Upper lobe of left lung (tissue), 6 donors: ENCODE results near the gene PSME3. TPM values are rescaled to one million over a fixed set of nuclear protein-coding genes. Genes with fewer than 3 reads are reported as not detected.
A peak's percentile ranks its signal among the peaks of the same experiment; 100 is the strongest.

Experiments used
- ATAC-seq, 2 donors: fragments of 200-7000 bp; cut with Tn5 transposase; one replicate each; pipeline ENCODE4 v1.9.1; 2022; ENCODE audit warnings: mild to moderate bottlenecking in 2 of 2, moderate library complexity in 2 of 2; ENCODE audit not compliant: low FRiP score in 2 of 2
- DNase-seq, 2 donors: peaks; one replicate each; pipeline ENCODE4 v3.0.0-alpha.2; 2019 to 2020
- H3K27ac ChIP-seq, 4 donors: fragments of 200-600 bp; sonication (generic); one replicate each; pipeline ENCODE4 v1.5.1; 2016 to 2019
- H3K27me3 ChIP-seq, 4 donors: fragments of 200-600 bp; sonication (generic); one replicate each; pipeline ENCODE4 v1.5.1; 2017 to 2019
- H3K36me3 ChIP-seq, 4 donors: fragments of 200-600 bp; sonication (generic); one replicate each; pipeline ENCODE4 v1.5.1; 2016 to 2019
- H3K4me1 ChIP-seq, 4 donors: fragments of 200-600 bp; sonication (generic); one replicate each; pipeline ENCODE4 v1.5.1; 2018 to 2019
- H3K4me3 ChIP-seq, 4 donors: fragments of 200-600 bp; sonication (generic); one replicate each; pipeline ENCODE4 v1.5.1; 2017 to 2019; ENCODE audit warnings: mild to moderate bottlenecking in 2 of 4, moderate library complexity in 1 of 4
- H3K9me3 ChIP-seq, 4 donors: fragments of 200-600 bp; sonication (generic); one replicate each; pipeline ENCODE4 v1.5.1; 2018 to 2019
- EP300 ChIP-seq, 4 donors: sonication (generic); formaldehyde crosslinking; IDR thresholded peaks; one replicate each; pipeline ENCODE4 v1.5.1; 2017; ENCODE audit warnings: antibody characterized with exemption in 4 of 4, control low read depth in 2 of 4
- POLR2A ChIP-seq, 4 donors: fragments of 450-650 bp; IDR thresholded peaks; one replicate each; pipeline ENCODE4 v1.5.1; 2016 to 2017; ENCODE audit warnings: antibody characterized with exemption in 4 of 4, mild to moderate bottlenecking in 2 of 4
- POLR2AphosphoS5 ChIP-seq, 2 donors: sonication (generic); formaldehyde crosslinking; IDR thresholded peaks; one replicate each; pipeline ENCODE4 v1.5.1; 2017; ENCODE audit warnings: antibody characterized with exemption in 2 of 2
- WGBS, 2 donors: methylation state at CpG; one replicate each; pipeline ENCODE4 v1.1.5; 2017 to 2018; 5-methylcytosine and 5-hydroxymethylcytosine counted together
- total RNA-seq, 6 donors: library from RNA; depleted of rRNA in 4 of 6; stranded (reverse); fragments of >200 nt in 4 of 6; gene quantifications; one replicate each; pipeline versions ENCODE4 v1.1.0 to v1.2.1, GENCODE V29; 2016 to 2021
- TF ChIP-seq, protein P1 (sequence below), 6 experiments: fragments of 450-650 bp in 4 of 6; fragments of 200-600 bp in 2 of 6; sonication (generic) in 2 of 6; IDR thresholded peaks; one replicate each; pipeline ENCODE4 v1.5.1; 2016 to 2019; ENCODE audit warnings: antibody characterized with exemption in 6 of 6
- donor health status: DM: no; HTN: no; CAD: no; lungs with moderate emphysema.
- donor health status: DM: no; HTN: yes; CAD: no; lungs with severe emphysema.

Gene PSME3
- total RNA-seq, 6 donors from 2014 or later = 67.5 to 102 (median 75.8) TPM

DNA sequence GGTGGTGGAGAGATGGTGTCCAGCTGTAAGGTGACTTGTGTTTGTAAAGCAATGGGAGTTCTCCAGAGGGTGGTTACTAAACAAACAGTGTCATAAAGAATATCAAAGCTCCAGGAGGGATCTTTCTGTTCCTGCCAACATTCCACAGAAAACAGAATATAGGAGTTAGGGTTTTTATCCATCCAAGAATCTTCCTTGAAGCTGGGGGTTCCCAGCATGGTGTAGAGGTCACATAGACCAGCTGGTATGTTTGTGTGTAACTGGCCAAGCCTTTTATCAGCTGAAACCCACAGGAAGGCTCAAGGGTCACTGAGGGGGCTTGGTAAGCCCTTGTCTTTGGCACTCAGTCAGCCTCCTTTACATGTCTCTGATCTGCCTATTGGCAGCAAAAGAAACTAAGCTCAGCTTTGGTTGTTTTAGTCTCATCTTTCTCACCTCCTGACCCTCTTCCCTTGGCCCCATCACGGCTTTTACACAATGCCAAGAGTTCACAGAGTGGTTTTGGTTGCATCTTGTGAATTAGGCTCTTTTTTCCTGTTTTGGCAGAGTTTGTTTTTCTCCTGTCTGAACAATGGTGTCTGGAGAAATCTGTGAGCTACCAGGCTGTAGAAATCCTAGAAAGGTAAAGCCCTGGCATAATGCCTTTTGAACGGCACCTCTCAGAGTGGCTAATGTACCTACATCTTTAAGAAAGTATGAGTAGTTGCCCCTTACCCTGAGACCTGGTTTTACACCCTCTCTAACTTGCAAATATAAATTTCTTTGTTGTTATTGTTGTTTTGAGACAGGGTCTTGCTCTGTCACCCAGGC, 29.9 kb upstream of the PSME3 start:
- peaks cover 4 to 6% (median 5%) of the 10 kb centered on the region in 4 donors for H3K4me1 ChIP-seq
- ATAC-seq (no peak), DNase-seq (no peak)
- 44 to 51% methylated on average over 2 of the region's 2 CpGs for WGBS, 2 donors
- TF ChIP-seq, protein P1, sequence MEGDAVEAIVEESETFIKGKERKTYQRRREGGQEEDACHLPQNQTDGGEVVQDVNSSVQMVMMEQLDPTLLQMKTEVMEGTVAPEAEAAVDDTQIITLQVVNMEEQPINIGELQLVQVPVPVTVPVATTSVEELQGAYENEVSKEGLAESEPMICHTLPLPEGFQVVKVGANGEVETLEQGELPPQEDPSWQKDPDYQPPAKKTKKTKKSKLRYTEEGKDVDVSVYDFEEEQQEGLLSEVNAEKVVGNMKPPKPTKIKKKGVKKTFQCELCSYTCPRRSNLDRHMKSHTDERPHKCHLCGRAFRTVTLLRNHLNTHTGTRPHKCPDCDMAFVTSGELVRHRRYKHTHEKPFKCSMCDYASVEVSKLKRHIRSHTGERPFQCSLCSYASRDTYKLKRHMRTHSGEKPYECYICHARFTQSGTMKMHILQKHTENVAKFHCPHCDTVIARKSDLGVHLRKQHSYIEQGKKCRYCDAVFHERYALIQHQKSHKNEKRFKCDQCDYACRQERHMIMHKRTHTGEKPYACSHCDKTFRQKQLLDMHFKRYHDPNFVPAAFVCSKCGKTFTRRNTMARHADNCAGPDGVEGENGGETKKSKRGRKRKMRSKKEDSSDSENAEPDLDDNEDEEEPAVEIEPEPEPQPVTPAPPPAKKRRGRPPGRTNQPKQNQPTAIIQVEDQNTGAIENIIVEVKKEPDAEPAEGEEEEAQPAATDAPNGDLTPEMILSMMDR (IDR thresholded peaks at IDR 0.05) = no peak
- no peak for TF ChIP-seq POLR2AphosphoS5 (IDR thresholded peaks at IDR 0.05)
- TF ChIP-seq EP300 (IDR thresholded peaks at IDR 0.05) = no peak
- TF ChIP-seq POLR2A (IDR thresholded peaks at IDR 0.05) = no peak
- H3K4me3 ChIP-seq = no peak overlapping the region
- no peaks in the 10 kb centered on the region for H3K27me3 ChIP-seq
- H3K36me3 ChIP-seq = no peaks in the 10 kb centered on the region
- no peaks in the 10 kb centered on the region for H3K9me3 ChIP-seq
- no peak overlapping the region for H3K27ac ChIP-seq

DNA sequence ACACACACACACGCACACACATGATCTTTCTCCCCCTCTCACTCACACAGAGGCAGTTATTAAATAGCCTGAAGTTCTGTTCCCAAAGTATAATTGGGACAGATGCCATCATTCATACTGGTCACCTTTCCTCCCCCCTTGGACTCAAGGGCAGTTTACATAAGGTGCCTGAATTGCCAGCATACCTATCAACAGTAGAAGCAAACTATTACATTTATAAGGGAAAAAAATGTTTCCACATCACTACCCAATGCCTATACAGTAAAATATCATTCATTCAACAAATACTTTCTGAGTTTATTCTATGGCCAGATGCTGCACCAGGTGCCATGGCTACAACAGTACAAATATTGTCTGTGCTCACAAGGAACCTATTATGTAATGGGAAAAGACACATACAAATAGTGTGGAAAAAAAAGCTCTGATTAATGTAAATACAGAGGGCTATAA, 28.3 kb upstream of the PSME3 start:
- WGBS, 2 donors = 67 to 80% methylated on average over 1 of the region's 1 CpG
- Histone ChIP-seq H3K4me1 (no peaks in the 10 kb centered on the region), H3K27ac (peak overlapping the region in 1 of 4 donors; percentile 60), H3K9me3 (no peaks in the 10 kb centered on the region), H3K4me3 (no peak overlapping the region), H3K27me3 (no peaks in the 10 kb centered on the region), H3K36me3 (peaks cover 0 to 8% (median 4%) of the 10 kb centered on the region in 4 donors)
- peak in 1 of 2 donors; percentile 26 for DNase-seq
- peak in 1 of 2 donors; percentile 80 for ATAC-seq
- TF ChIP-seq, protein P1 (IDR thresholded peaks at IDR 0.05) = no peak
- TF ChIP-seq POLR2AphosphoS5 (IDR thresholded peaks at IDR 0.05) = no peak

DNA sequence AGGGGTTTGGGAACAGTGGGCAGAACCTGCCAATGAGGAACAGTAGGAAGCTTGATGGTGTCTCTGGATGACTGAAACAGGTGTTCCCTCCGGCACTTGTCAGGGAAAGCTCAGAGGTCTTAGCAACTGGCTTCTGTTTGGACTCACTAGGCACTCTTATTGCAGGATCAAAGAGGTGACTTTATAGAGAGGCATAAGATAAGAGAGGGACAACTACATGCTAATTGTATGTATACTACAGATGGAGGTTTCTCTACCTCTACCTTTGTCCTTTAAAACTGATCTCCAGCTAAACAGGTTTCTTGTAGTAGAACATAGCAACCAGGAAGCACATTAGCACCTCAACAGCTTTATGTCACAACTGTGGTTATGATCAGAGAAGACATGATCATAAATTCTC, 26.9 kb upstream of the PSME3 start:
- Histone ChIP-seq H3K4me1 (no peaks in the 10 kb centered on the region), H3K27ac (no peak overlapping the region), H3K27me3 (no peaks in the 10 kb centered on the region), H3K36me3 (peaks cover 3 to 21% (median 15%) of the 10 kb centered on the region in 4 donors), H3K9me3 (no peaks in the 10 kb centered on the region), H3K4me3 (no peak overlapping the region)
- WGBS, 2 donors = 100% methylated on average over 1 of the region's 1 CpG
- DNase-seq (no peak), ATAC-seq (no peak)
- TF ChIP-seq POLR2AphosphoS5 (IDR thresholded peaks at IDR 0.05) (no peak), EP300 (IDR thresholded peaks at IDR 0.05) (no peak), POLR2A (IDR thresholded peaks at IDR 0.05) (no peak)
- TF ChIP-seq, protein P1 (IDR thresholded peaks at IDR 0.05) = no peak

DNA sequence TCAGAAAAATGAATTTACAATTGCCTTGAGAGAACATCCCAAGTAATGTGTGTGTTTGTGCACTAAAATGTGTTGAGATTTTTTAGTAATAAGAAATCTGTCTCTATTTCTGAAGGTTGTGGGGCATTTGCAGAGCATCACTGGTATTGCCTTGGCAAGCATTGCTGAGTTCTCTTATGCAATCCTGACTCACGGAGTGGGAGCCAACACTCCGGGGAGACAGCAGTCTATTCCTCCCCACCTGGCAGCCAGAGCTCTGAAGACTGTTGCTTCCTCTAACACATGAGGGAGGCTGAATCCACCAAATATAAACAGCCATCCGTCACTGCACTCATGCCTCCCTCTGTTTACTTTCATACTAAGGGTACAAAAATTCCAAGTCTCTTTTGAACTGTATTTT, 23.9 kb upstream of the PSME3 start:
- DNase-seq (peak in 1 of 2 donors; percentile 31), ATAC-seq (peak in 1 of 2 donors; percentile 75)
- TF ChIP-seq, protein P1 (IDR thresholded peaks at IDR 0.05) = no peak
- TF ChIP-seq POLR2A (IDR thresholded peaks at IDR 0.05) = no peak
- TF ChIP-seq POLR2AphosphoS5 (IDR thresholded peaks at IDR 0.05) = no peak
- TF ChIP-seq EP300 (IDR thresholded peaks at IDR 0.05) = no peak
- Histone ChIP-seq H3K4me1 (no peaks in the 10 kb centered on the region), H3K9me3 (no peaks in the 10 kb centered on the region), H3K36me3 (peaks cover 15 to 49% (median 36%) of the 10 kb centered on the region in 4 donors), H3K4me3 (no peak overlapping the region), H3K27me3 (no peaks in the 10 kb centered on the region), H3K27ac (no peak overlapping the region)
- 13 to 25% methylated on average over 3 of the region's 3 CpGs for WGBS, 2 donors
